Measurements from ENCODE around the gene KCNB1.

- TF ChIP-seq EP300 (IDR thresholded peaks at IDR 0.05) (no peak), POLR2A (IDR thresholded peaks at IDR 0.05) (no peak), CTCF (IDR thresholded peaks at IDR 0.05) (no peak), POLR2AphosphoS5 (IDR thresholded peaks at IDR 0.05) (no peak)
These were observed 49.1 kb downstream of the KCNB1 start for GRCh38 chr20:49433333-49433732.

Data from upper lobe of left lung (tissue), 4 donors.